Dendritic cell treated with granulocyte-macrophage colony-stimulating factor and Interleukin-4, amounts not matched to agents 40 ng/mL and 50 ng/mL, for 4 days (primary cell): ENCODE results near the gene ARL15.
"Not testable (repeated sequence)": the region's sequence is repeated elsewhere in the genome, so short reads cannot be mapped to it uniquely, and the experiment has no call there.

ENCODE experiments used
- H3K27ac Mint-ChIP-seq: one replicate; pipeline ENCODE4 v1.8.0; 2022; ENCODE audit warnings: mild to moderate bottlenecking, mixed read lengths
- H3K27me3 Mint-ChIP-seq: one replicate; pipeline ENCODE4 v1.8.0; 2022; ENCODE audit warnings: mild to moderate bottlenecking, mixed read lengths
- H3K36me3 Mint-ChIP-seq: one replicate; pipeline ENCODE4 v1.8.0; 2022; ENCODE audit warnings: low read depth, mixed read lengths
- H3K4me1 Mint-ChIP-seq: one replicate; pipeline ENCODE4 v1.8.0; 2022; ENCODE audit warnings: low read depth, mixed read lengths
- H3K4me3 Mint-ChIP-seq: one replicate; pipeline ENCODE4 v1.8.0; 2022; ENCODE audit warnings: mild to moderate bottlenecking, moderate library complexity, mixed read lengths
- H3K9me3 Mint-ChIP-seq: one replicate; pipeline ENCODE4 v1.8.0; 2022; ENCODE audit warnings: mixed read lengths
- intact Hi-C: fragments of 100-400 bp; cut with micrococcal nuclease; formaldehyde crosslinking; loops from one replicate; pipeline ENCODE4 v1.15.0; 2022

The ARL15 gene

DNA sequence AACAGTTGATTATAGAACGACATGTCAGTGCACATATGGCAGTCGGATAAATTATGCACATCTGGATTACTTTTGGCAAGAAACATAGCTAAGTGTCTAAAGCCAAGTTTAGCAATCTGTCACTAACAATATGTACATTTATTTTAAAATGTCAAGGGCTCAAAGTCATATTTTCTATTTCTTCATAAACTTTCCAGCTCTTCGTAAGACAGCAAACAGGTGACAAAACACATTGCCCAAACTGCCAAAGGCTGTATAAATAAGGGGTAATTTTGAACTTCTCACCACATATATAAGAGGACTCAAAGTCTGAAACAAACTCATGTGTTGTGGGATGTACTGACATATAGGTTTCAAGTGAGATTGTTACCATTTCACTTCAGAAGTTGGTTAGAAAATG lies 237.2 kb downstream of the ARL15 start:
- H3K27ac Mint-ChIP-seq, result no peak overlapping the region

GRCh38 chr5:54066433-54066832 lies 243.9 kb downstream of the ARL15 start:
- Mint-ChIP-seq H3K27ac (no peak overlapping the region), H3K27me3 (no peaks in the 10 kb centered on the region), H3K4me1 (no peaks in the 10 kb centered on the region), H3K9me3 (no peaks in the 10 kb centered on the region), H3K36me3 (peaks cover 11% of the 10 kb centered on the region), H3K4me3 (no peak overlapping the region)
- intact Hi-C loops, result no loop called here

More for the DNA sequence above, 237.2 kb downstream of the ARL15 start:
- Mint-ChIP-seq H3K9me3 (no peaks in the 10 kb centered on the region), H3K36me3 (peaks cover 5% of the 10 kb centered on the region), H3K27me3 (no peaks in the 10 kb centered on the region), H3K4me3 (no peak overlapping the region), H3K4me1 (no peaks in the 10 kb centered on the region)
- intact Hi-C loops, result no loop called here

DNA sequence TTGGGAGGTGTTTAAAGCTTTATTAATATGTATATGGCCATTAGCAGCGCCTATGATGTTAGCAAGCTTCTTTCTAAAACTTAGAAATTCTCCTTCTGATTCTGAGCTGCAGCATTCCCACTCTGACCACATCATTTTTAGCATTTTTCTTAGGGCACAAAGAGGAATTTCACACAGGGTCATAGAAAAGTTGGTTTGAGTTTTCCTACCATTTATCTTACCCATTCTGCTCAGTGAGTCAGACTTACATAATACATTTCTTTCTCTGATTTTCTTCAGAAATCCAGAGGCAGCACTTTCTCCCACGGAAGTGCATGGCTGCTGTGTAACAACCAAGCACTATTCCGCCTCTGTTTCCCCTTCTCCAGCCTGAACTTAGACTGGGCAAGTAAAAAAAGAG lies 246.6 kb downstream of the ARL15 start:
- Mint-ChIP-seq H3K27me3 (no peaks in the 10 kb centered on the region), H3K4me3 (no peak overlapping the region), H3K9me3 (no peaks in the 10 kb centered on the region), H3K27ac (no peak overlapping the region), H3K36me3 (peaks cover 11% of the 10 kb centered on the region), H3K4me1 (no peaks in the 10 kb centered on the region)
- intact Hi-C loops, result no loop called here

- Mint-ChIP-seq H3K36me3 (peaks cover 11% of the 10 kb centered on the region), H3K4me1 (no peaks in the 10 kb centered on the region), H3K27me3 (no peaks in the 10 kb centered on the region), H3K4me3 (no peak overlapping the region), H3K9me3 (no peaks in the 10 kb centered on the region), H3K27ac (no peak overlapping the region)
- intact Hi-C loops, result no loop called here
Observed at GRCh38 chr5:54062958-54063357, 247.4 kb downstream of the ARL15 start.

DNA sequence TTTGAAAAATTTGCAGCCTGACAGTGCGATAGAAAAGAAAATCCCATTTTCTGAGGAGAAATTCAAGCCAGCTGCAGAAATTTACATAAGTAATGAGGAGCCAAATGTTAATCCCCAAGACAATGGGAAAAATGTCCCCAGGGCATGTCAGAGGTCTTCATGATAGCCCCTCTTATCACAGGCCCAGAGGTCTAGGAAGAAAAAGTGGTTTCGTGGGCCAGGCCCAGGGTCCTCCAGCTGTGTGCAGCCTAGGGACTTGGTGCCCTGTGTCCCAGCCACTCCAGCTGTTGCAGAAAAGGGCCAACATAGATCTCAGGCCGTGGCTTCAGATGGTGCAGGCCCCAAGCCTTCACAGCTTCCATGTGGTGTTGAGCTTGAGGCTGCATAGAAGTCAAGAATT lies 249.5 kb downstream of the ARL15 start:
- peaks cover 11% of the 10 kb centered on the region for H3K36me3 Mint-ChIP-seq
- intact Hi-C loops, H3K4me3 Mint-ChIP-seq, H3K9me3 Mint-ChIP-seq, H3K4me1 Mint-ChIP-seq, H3K27me3 Mint-ChIP-seq, H3K27ac Mint-ChIP-seq: not testable (repeated sequence)

DNA sequence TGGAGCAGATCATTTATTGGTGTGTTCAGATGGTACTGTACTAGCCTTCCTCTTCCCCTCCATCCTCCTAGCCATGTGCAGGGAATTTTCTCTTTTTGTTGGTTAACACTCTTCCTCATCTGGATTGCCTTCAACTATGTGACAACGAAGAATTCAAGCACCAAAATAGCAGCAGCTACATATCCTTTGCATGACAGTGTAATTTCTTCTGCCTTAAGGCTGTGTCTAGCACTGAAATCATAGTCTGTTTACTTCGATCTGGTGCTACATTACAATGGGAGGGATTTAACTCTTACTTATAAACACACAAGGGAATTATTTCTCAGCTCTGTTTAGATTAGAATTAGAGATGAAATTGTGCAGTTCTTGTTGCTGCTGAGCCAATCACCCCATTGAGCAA lies 260.4 kb downstream of the ARL15 start:
- H3K27ac Mint-ChIP-seq, result no peak overlapping the region
- H3K36me3 Mint-ChIP-seq, result no peaks in the 10 kb centered on the region
- intact Hi-C loops, result no loop called here
- no peaks in the 10 kb centered on the region for H3K9me3 Mint-ChIP-seq
- H3K4me1 Mint-ChIP-seq, result no peaks in the 10 kb centered on the region
- H3K27me3 Mint-ChIP-seq, result no peaks in the 10 kb centered on the region
- no peak overlapping the region for H3K4me3 Mint-ChIP-seq

- Mint-ChIP-seq H3K9me3 (no peaks in the 10 kb centered on the region), H3K27me3 (no peaks in the 10 kb centered on the region), H3K4me1 (no peaks in the 10 kb centered on the region), H3K4me3 (no peak overlapping the region), H3K27ac (no peak overlapping the region), H3K36me3 (no peaks in the 10 kb centered on the region)
- intact Hi-C loops, result no loop called here
Observed at GRCh38 chr5:54049144-54049543, 261.2 kb downstream of the ARL15 start.

DNA sequence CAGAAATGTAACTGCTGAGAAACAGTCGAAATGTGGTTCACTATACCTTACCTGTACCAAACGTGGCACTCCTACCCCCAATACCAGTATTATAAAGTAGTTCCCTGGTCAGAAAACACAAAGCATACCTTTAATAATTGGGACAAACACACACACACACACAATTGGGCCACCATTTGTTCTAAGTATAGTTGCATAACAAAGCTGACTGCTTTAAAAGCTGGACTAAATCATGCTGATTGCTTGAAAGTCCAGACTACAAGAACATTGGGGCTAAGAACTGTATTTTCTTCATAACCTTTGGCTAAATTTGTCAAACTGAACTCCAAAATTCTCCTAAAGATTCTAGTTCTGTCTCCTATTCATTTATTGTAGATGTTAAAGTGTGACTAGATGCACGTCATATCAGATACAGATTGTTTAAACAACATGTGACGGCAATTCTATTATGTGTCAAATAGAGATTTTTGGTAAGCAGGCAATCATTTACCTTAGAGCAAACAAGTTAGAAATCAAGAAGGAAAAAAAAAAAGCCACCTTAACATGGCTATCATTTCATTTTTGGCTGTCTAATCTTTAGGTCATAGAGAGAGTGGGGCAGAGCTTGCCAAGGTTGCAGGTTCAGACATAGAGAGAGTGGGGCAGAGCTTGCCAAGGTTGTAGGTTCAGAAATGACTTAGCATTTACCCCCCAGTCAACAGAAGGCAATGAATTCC lies 265.1 kb downstream of the ARL15 start:
- intact Hi-C loops, result no loop called here
- Mint-ChIP-seq H3K4me1 (no peaks in the 10 kb centered on the region), H3K36me3 (no peaks in the 10 kb centered on the region), H3K27ac (no peak overlapping the region), H3K9me3 (no peaks in the 10 kb centered on the region), H3K27me3 (no peaks in the 10 kb centered on the region), H3K4me3 (no peak overlapping the region)

DNA sequence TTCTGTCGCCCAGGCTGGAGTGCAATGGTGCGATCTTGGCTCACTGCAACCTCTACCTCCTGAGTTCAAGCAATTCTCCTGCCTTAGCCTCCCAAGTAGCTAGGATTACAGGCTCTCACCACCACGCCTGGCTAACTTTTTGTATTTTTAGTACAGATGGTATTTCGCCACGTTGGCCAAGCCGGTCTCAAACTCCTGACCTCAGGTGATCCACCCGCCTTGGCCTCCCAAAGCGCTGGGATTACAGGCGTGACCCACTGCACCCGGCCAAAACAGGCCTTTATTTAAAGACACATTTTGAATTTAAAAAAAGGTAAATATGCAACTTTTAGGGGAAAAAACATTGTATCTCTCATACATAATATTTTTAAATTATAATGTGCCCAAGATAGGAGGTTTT lies 266.1 kb downstream of the ARL15 start:
- intact Hi-C loops, H3K4me3 Mint-ChIP-seq, H3K27me3 Mint-ChIP-seq, H3K36me3 Mint-ChIP-seq, H3K27ac Mint-ChIP-seq, H3K9me3 Mint-ChIP-seq, H3K4me1 Mint-ChIP-seq: not testable (repeated sequence)

DNA sequence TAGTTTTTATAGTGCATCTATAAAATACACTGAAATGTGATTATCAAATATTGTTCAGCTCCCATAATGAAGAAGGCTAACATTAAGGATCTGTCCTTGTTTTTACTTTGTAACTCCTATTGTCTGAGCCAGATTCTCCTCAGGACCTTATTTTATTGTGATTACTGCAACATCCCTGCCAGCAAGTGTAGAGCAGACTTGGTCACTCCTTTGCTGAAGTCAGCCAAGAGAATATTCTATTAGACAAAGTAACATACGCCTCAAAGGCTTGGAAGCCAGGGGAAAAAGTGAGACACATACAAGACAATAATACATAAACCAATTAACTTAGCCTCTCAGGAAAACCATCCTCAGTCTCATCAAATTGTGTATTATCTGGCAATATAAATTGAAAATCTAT lies 269.6 kb downstream of the ARL15 start:
- intact Hi-C loops, result no loop called here
- Mint-ChIP-seq H3K4me3 (no peak overlapping the region), H3K36me3 (no peaks in the 10 kb centered on the region), H3K4me1 (no peaks in the 10 kb centered on the region), H3K27me3 (no peaks in the 10 kb centered on the region), H3K9me3 (no peaks in the 10 kb centered on the region), H3K27ac (no peak overlapping the region)

DNA sequence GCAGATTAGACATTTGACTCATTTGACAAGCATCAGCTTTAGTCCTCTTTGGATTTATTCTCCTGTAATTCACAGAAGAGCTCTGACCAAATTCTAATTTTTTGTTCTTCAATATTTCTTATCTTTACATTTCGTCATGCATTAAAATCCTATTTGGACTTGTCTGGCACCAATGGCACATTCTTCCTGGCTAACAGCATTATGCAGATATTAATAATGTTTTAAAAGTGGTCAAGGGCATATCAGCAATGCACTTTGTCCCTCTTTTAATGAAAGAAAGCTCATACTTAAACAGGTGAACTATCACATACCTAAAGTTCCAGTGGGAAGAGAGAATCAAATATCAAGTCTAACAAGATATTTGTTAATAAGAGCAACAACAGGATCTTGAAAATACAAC lies 270.4 kb downstream of the ARL15 start:
- Mint-ChIP-seq H3K36me3 (no peaks in the 10 kb centered on the region), H3K4me1 (no peaks in the 10 kb centered on the region), H3K27me3 (no peaks in the 10 kb centered on the region), H3K4me3 (no peak overlapping the region), H3K27ac (no peak overlapping the region), H3K9me3 (no peaks in the 10 kb centered on the region)
- intact Hi-C loops, result no loop called here

- Mint-ChIP-seq H3K36me3 (no peaks in the 10 kb centered on the region), H3K4me3 (no peak overlapping the region), H3K9me3 (no peaks in the 10 kb centered on the region), H3K27me3 (no peaks in the 10 kb centered on the region), H3K4me1 (no peaks in the 10 kb centered on the region), H3K27ac (no peak overlapping the region)
- intact Hi-C loops, result no loop called here
Observed at GRCh38 chr5:54037205-54037604, 273.2 kb downstream of the ARL15 start.

DNA sequence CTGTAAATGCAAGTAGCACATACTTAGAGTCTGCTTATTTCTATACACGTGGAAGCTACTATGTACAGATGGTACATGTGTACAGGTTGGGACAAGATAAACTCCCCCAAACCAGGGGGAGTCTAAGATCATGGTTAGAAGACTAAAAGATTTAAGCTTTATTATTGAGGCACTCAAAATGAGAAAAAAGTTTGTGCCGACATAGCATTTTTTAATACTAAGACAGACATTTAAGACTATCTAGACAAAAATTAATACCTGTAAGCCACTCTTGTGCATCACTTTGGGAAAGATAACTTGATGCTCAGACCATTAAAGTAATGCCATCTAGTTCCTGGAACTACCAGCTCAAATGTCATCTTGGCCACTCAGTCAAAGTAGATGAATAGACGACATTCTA lies 279.4 kb downstream of the ARL15 start:
- Mint-ChIP-seq H3K27me3 (no peaks in the 10 kb centered on the region), H3K36me3 (no peaks in the 10 kb centered on the region), H3K9me3 (no peaks in the 10 kb centered on the region), H3K27ac (no peak overlapping the region), H3K4me3 (no peak overlapping the region), H3K4me1 (no peaks in the 10 kb centered on the region)
- intact Hi-C loops, result no loop called here

GRCh38 chr5:54024466-54024865 lies 285.9 kb downstream of the ARL15 start:
- Mint-ChIP-seq H3K4me3 (no peak overlapping the region), H3K4me1 (peaks cover 26% of the 10 kb centered on the region), H3K27me3 (no peaks in the 10 kb centered on the region), H3K36me3 (no peaks in the 10 kb centered on the region), H3K27ac (no peak overlapping the region), H3K9me3 (no peaks in the 10 kb centered on the region)
- intact Hi-C loops, result no loop called here

- no peaks in the 10 kb centered on the region for H3K36me3 Mint-ChIP-seq
- intact Hi-C loops, result no loop called here
- no peaks in the 10 kb centered on the region for H3K27me3 Mint-ChIP-seq
- no peak overlapping the region for H3K27ac Mint-ChIP-seq
- no peak overlapping the region for H3K4me3 Mint-ChIP-seq
- peaks cover 33% of the 10 kb centered on the region for H3K4me1 Mint-ChIP-seq
- H3K9me3 Mint-ChIP-seq, result no peaks in the 10 kb centered on the region
Observed at GRCh38 chr5:54022223-54022622, 288.1 kb downstream of the ARL15 start.
